HG02798 (cell line): ENCODE results near the gene TTC4.

Experiments used
- ATAC-seq: cut with Tn5 transposase; IDR thresholded peaks from one replicate; pipeline ENCODE4 v1.9.1; 2021; ENCODE audit warnings: mild to moderate bottlenecking; ENCODE audit not compliant: unreplicated experiment, poor library complexity

TTC4 gene

GRCh38 chr1:54715493-54716298, at the start of gene TTC4:
Gene TTC4, plus strand, starts transcription at chr1:54715861. Its CDS starts 48 bp downstream, at chr1:54715909.
- ATAC-seq = peak; percentile 98

GRCh38 chr1:54666333-54666732, 49.3 kb upstream of the TTC4 start:
- no peak for ATAC-seq

DNA sequence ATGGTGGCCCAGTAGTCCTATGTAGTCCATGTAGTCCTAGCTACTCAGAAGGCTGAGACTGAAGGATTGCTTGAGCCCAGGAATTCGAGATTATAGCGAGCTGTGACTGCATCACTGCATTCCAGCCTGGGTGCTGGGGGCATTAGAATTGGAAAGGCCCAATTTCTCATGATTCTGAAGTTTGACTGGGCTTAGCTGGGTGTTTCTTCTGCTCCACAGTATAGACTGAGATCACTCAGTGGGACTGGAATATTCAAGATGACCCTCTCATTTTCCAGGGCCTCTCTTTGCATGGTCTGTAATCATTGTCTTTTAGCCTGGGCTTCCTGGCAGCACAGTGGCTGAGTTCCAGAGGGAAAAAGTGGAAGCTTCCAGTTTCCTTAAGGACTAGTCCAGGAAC, 47.9 kb upstream of the TTC4 start:
- no peak for ATAC-seq

DNA sequence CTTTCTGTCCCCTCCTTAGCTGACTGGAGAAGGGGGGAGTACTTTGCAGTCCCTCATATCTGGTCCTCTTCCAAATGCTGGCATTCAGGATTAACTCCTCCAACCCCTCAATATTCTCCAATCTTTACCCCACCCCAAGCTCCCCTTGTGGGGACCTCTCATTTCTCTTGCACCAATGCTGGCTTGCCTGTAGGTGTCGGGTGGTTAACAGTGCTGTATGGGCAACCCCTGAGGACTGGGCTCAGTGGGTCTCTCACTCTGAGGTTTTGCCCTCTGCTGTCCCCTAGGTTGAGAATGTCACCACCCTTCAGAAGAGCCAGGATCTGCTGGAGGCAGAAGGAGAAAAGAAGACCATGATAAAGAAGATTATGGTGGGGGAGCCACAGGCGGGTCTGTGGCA, 47.1 kb upstream of the TTC4 start:
- no peak for ATAC-seq

- ATAC-seq = peak; percentile 83
These were observed 43.6 kb upstream of the TTC4 start for GRCh38 chr1:54671985-54672608.

DNA sequence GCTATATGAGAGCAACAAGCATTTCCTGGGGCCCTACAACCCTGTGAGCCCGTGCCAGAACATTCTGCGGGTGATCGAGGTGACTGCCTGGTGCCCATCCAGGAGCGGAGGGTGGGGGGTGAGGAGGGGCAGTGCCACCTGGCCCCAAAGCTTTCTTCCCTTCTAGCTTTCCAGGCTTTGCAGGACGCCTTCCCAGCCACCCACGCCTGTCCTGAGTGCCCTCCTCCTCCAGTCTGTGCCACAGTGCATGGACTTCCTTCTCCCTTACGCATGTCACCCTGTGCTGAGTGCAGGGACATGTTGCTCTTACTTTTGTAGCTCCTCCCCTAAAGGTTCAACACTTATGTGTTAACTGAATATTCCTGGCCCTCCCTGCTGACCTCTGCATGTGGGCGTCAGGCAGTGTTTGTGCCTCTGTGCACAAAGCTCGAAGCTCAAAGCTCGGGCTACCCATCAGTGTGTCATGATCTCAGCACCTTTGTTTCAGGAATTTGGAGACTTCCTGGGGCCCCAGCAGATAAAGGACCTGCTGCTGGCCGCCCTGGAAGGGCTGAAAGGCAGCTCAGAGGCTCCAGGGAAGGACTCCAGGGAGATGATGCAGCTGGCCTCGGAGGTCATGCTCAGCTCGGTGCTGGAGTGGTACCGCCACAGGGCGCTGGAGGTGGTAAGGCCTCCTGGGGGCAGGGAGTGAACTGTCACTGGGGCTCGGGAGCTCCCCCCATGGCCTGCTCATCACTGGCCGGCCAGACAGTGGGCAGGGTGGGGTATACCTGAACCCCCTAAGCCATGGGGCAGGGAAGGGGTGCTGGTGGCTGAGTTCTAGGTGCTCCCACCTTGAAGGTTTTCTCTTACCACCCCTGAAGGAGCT, 36.7 kb upstream of the TTC4 start:
- no peak for ATAC-seq

DNA sequence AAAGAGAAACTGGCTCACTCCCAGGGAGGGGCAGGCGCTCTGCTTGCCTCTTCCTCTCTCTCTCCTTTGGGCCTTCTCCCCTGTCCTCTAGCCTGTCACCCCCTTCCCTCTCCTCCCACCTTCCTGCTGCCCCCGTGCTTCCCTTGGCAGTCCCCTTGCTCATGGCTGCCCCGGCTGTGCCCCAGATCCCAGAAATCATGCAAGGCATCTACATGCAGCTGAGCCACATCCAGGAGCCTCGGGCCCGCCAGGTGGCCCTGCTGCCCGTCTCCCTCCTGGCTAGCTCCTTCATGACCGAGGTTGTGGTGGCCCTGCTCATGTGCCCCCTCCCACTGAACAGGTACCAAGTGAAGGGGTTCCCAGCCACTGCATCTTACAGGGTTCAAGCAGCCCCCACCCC, 36.0 kb upstream of the TTC4 start:
- ATAC-seq = no peak

DNA sequence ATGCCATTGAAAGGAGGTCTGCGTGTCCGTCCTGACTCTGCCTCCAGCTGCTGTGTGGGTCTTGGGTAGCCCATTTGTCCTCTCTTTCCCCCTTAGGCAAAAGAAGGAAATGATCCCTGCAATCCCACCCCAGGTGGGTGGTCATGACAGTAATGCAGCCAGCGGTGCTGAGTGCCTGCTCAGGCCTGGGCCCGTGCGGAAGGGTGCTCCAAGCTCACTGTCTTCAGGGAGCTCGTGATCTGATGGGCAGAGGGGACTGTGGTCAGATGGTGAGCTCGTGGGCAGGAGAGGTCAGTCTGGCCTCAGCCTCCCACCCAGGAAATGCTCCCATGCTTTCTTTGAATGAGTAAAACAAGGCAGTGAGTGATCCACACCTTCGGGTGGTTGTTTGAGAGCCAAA, 35.3 kb upstream of the TTC4 start:
- no peak for ATAC-seq

DNA sequence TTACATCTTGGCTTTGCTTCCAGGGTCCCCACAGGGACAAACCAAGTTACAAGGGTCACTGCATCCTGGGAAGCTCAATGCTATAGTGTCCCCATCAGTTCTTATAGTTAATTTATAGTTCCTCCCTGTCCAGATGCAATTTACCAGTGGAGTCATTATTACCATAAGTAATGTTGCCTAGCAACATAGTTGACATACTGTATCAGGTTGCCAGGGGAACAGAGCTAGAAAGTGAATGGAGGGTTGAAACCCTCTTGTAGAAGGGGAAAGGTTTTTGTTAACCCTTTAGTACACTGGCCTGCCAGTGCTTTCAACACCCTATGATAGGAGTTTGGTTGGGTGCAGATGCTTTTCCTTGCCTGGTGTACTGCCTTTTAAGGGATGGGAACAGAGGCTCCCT, 34.3 kb upstream of the TTC4 start:
- no peak for ATAC-seq

- ATAC-seq = no peak
These were observed 32.2 kb upstream of the TTC4 start for GRCh38 chr1:54683453-54683852.

- no peak for ATAC-seq
These were observed 30.2 kb upstream of the TTC4 start for GRCh38 chr1:54685335-54685905.

DNA sequence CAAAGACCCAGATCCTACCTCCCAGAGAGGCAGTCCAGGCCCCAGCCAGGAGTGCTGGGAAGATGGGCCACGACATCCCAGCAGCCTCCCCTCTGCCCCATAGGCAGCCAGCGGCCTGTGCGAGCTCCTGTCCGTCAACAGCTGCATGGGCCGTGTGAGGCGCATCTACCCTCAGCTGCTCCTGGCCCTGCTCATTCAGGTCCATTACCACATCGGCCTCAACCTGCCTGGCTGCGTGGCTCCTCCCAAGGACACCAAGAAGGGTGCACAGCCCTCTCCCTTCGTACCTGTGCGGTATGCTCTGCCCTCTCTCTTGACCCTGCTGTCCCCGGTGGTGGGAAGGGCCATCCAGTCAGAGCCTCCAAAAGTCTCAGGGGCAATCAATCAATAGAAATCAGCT, 29.5 kb upstream of the TTC4 start:
- ATAC-seq = no peak

- no peak for ATAC-seq
These were observed 20.9 kb upstream of the TTC4 start for GRCh38 chr1:54694771-54695170.

DNA sequence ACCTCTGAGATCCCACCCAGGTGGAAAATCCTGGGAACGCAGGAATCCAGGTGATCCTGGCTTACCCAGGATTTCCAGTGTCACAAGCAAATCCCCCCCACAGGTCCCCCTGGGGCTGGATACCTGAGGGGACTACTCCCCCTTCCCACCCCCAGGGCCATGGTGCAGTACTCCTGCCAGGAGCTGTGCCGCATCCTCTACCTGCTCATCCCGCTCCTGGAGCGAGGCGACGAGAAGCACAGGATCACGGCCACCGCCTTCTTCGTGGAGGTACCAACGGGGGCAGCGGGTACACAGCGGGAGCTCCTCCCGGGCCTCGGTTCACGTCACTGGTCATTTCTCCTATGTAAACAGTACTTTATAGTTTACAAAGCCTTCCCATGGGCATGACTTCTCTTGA, 20.4 kb upstream of the TTC4 start:
- no peak for ATAC-seq

- ATAC-seq = no peak
These were observed 19.9 kb upstream of the TTC4 start for GRCh38 chr1:54695764-54696163.

DNA sequence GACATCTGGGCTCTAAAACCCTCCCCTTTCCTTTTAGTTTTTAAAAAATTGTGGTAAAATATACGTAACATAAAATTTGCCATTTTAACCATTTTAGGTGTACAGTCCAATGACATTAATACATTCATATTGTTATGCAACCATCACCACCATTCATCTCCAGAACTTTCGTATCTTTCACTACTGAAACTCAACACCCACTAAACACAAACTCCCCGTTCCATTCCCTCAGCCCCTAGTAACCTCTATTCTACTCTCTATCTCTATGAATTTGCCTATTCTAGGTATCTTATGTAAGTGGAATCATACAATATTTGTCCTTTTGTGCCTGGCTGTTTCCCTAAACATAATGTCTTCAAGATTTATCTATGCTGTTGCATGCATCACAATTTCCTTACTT, 19.4 kb upstream of the TTC4 start:
- ATAC-seq = no peak

DNA sequence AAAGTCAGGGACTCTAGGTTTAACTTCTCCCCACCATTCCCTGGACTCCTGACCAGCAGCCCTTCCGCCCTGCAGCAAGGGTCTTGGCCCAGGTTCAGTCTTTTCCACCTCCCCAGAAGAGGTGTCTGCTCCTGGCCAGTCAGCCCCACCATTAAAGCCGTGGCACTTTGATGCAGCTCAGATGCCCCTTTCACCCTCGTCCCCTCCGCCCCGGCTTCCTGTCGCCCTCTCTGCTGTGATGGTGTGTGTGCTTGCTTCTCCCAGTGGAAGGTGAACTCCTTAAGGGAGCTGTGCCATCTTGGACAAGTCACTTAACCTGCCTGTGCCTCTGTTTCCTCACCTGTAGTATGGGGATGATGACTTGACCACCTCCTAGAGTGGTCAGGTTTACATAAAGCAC, 17.8 kb upstream of the TTC4 start:
- ATAC-seq = no peak

GRCh38 chr1:54698346-54698745, 17.3 kb upstream of the TTC4 start:
- ATAC-seq = no peak

- ATAC-seq = no peak
These were observed 15.6 kb upstream of the TTC4 start for GRCh38 chr1:54699936-54700525.

DNA sequence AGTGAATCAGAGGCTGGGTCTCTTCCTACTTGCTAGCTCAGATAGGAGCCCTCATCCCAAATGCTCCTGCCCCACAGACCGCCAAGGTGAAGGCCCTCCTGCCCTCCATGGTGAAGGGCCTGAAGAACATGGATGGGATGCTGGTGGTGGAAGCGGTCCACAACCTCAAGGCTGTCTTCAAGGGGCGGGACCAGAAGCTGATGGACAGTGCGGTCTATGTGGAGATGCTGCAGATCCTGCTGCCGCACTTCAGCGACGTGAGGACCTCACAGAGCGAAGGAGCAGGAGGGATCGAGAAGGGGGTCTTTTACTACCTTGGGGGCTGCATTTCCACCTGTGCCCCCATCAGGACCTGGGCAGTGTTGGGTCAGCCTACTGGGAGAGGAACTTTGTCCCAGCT, 14.6 kb upstream of the TTC4 start:
- no peak for ATAC-seq
